DND-41 (cell line): ENCODE measurements around the gene GPER1.
A peak's percentile ranks its signal among the peaks of the same experiment; 100 is the strongest.

Experiments used
- ATAC-seq: fragments of 200-7000 bp; cut with Tn5 transposase; 3 replicates; pipeline ENCODE4 v1.9.1; 2021; ENCODE audit warnings: low read depth; ENCODE audit not compliant: insufficient read depth
- DNase-seq: peaks from one replicate; pipeline ENCODE4 v3.0.0-alpha.2; 2020
- H2AFZ ChIP-seq: 2 replicates; pipeline ENCODE4 v1.6.0; 2012; ENCODE audit warnings: low read depth, low read length
- H3K27ac ChIP-seq: 2 replicates; pipeline ENCODE4 v1.5.1; 2012; ENCODE audit warnings: low read length, inconsistent platforms
- H3K27me3 ChIP-seq: fragments of 200-600 bp; sonication (generic); 2 replicates; pipeline ENCODE4 v1.6.0; 2012; ENCODE audit warnings: low read length, mild to moderate bottlenecking, inconsistent platforms; ENCODE audit not compliant: insufficient read depth, poor library complexity
- H3K36me3 ChIP-seq: 2 replicates; pipeline ENCODE4 v1.5.1; 2012; ENCODE audit warnings: low read length, inconsistent platforms; ENCODE audit not compliant: insufficient read depth
- H3K4me1 ChIP-seq: 2 replicates; pipeline ENCODE4 v1.5.1; 2012; ENCODE audit warnings: mild to moderate bottlenecking, low read length; ENCODE audit not compliant: insufficient read depth
- H3K4me2 ChIP-seq: 2 replicates; pipeline ENCODE4 v1.6.0; 2012; ENCODE audit warnings: mild to moderate bottlenecking, moderate library complexity, low read length, inconsistent platforms; ENCODE audit not compliant: insufficient read depth
- H3K4me3 ChIP-seq, 2 experiments: fragments of 200-600 bp in 1 of 2; shearing (Covaris generic) in 1 of 2; 2 replicates each; pipeline ENCODE4 v1.5.1; 2012 to 2016; ENCODE audit warnings: inconsistent platforms in 2 of 2, low read length in 2 of 2, mild to moderate bottlenecking in 2 of 2, low read depth in 1 of 2, moderate library complexity in 1 of 2
- H3K79me2 ChIP-seq: 2 replicates; pipeline ENCODE4 v1.6.0; 2012; ENCODE audit warnings: low read length, inconsistent platforms; ENCODE audit not compliant: insufficient read depth
- H3K9ac ChIP-seq: 2 replicates; pipeline ENCODE4 v1.6.0; 2012; ENCODE audit warnings: low read depth, mild to moderate bottlenecking, inconsistent platforms, low read length, moderate library complexity
- H3K9me3 ChIP-seq: 2 replicates; pipeline ENCODE4 v1.5.1; 2012; ENCODE audit warnings: low read length, moderate library complexity, mild to moderate bottlenecking, inconsistent platforms; ENCODE audit not compliant: insufficient read depth, severe bottlenecking
- H4K20me1 ChIP-seq: 2 replicates; pipeline ENCODE4 v1.6.0; 2012; ENCODE audit warnings: low read length; ENCODE audit not compliant: insufficient read depth
- CTCF ChIP-seq: IDR thresholded peaks from 2 replicates; pipeline ENCODE4 v1.5.1; 2012; ENCODE audit warnings: borderline replicate concordance, low read length, moderate library complexity, mild to moderate bottlenecking; ENCODE audit not compliant: poor library complexity, severe bottlenecking; ENCODE audit errors: extremely low read depth
- EZH2 ChIP-seq: IDR thresholded peaks from 3 replicates; pipeline ENCODE4 v1.6.1; 2012; ENCODE audit warnings: borderline replicate concordance, low read depth, mild to moderate bottlenecking, moderate library complexity, low read length, inconsistent platforms; ENCODE audit not compliant: severe bottlenecking

GPER1 gene

GRCh38 chr7:1103789-1104515 is 16.0 kb downstream of the GPER1 start:
- H3K79me2 ChIP-seq = peaks cover 15% of the 10 kb centered on the region
- H2AFZ ChIP-seq = no peak overlapping the region
- H3K4me3 ChIP-seq = no peak overlapping the region
- no peaks in the 10 kb centered on the region for H3K27me3 ChIP-seq
- H3K4me2 ChIP-seq = no peak overlapping the region
- peaks cover 41% of the 10 kb centered on the region for H4K20me1 ChIP-seq
- H3K4me1 ChIP-seq = no peaks in the 10 kb centered on the region; the same call in 1 of the 2 replicates
- ATAC-seq (no peak), DNase-seq (no peak)
- no peak overlapping the region for H3K9ac ChIP-seq
- H3K27ac ChIP-seq = peak overlapping the region; percentile 11; the same call in 1 of the 2 replicates
- H3K36me3 ChIP-seq = peaks cover 2% of the 10 kb centered on the region; the same call in 1 of the 2 replicates
- H3K9me3 ChIP-seq = no peaks in the 10 kb centered on the region
- TF ChIP-seq EZH2 = no peak

GRCh38 chr7:1104516-1105179 is 16.7 kb downstream of the GPER1 start:
- Histone ChIP-seq H3K9ac (no peak overlapping the region), H3K27me3 (no peaks in the 10 kb centered on the region), H3K4me3 (no peak overlapping the region), H3K4me1 (no peaks in the 10 kb centered on the region; the same call in 1 of the 2 replicates), H3K4me2 (no peak overlapping the region), H4K20me1 (peaks cover 41% of the 10 kb centered on the region), H3K79me2 (peaks cover 15% of the 10 kb centered on the region), H2AFZ (no peak overlapping the region), H3K36me3 (peaks cover 2% of the 10 kb centered on the region; the same call in 1 of the 2 replicates), H3K9me3 (no peaks in the 10 kb centered on the region), H3K27ac (no peak overlapping the region)
- TF ChIP-seq EZH2 (no peak), CTCF (no peak)
- ATAC-seq (no peak), DNase-seq (no peak)

GRCh38 chr7:1105189-1105588 is 17.3 kb downstream of the GPER1 start:
- ATAC-seq (no peak), DNase-seq (no peak)
- peaks cover 15% of the 10 kb centered on the region for H3K79me2 ChIP-seq
- 0 out of 2 replicates have a peak, but pooled peaks cover 2% of the 10 kb centered on the region for H3K36me3 ChIP-seq
- H3K27ac ChIP-seq = no peak overlapping the region
- H3K4me2 ChIP-seq = no peak overlapping the region
- no peaks in the 10 kb centered on the region; the same call in 1 of the 2 replicates for H3K4me1 ChIP-seq
- H3K27me3 ChIP-seq = no peaks in the 10 kb centered on the region
- no peak overlapping the region for H2AFZ ChIP-seq
- no peak overlapping the region for H3K9ac ChIP-seq
- H3K4me3 ChIP-seq = no peak overlapping the region
- H3K9me3 ChIP-seq = no peaks in the 10 kb centered on the region
- H4K20me1 ChIP-seq = peaks cover 36% of the 10 kb centered on the region
- TF ChIP-seq CTCF = no peak
- no peak for TF ChIP-seq EZH2
